ENCODE data around the gene PAH. TPM values are rescaled to one million over a fixed set of nuclear protein-coding genes. Genes with fewer than 3 reads are reported as not detected.

The PAH gene
- total and polyA plus RNA-seq, 2 donors from 2014 or later = 8.7 to 193 TPM

Other genes with a start within 250 kb of the PAH start
- gene ASCL1, start 40.4 kb upstream of the PAH start, total RNA-seq = not detected
- gene ASCL1, start 40.4 kb upstream of the PAH start, polyA plus RNA-seq (ENCODE audit: insufficient read depth, low read depth, low replicate concordance) = not detected